Central memory CD8-positive, alpha-beta T cell (primary cell): Measurements from ENCODE around the gene TPX2.
"Not testable (repeated sequence)": the region's sequence is repeated elsewhere in the genome, so short reads cannot be mapped to it uniquely, and the experiment has no call there.

Experiments
- ATAC-seq: fragments of 150-1000 bp; cut with Tn5 transposase; replicated peaks from 2 replicates; pipeline ENCODE4 v1.10.0; 2022; ENCODE audit warnings: mild to moderate bottlenecking, moderate FRiP score, moderate number of reproducible peaks; ENCODE audit not compliant: poor library complexity, severe bottlenecking; ENCODE audit errors: extremely low read depth
- DNase-seq, 2 donors: peaks; one replicate each; pipeline ENCODE4 v3.0.0; 2021; ENCODE audit warnings: low spot score in 2 of 2
- H3K27ac Mint-ChIP-seq: one replicate; pipeline ENCODE4 v1.8.0; 2022; ENCODE audit warnings: low read depth, mild to moderate bottlenecking, moderate library complexity, mixed read lengths
- H3K27me3 Mint-ChIP-seq: one replicate; pipeline ENCODE4 v1.8.0; 2022; ENCODE audit warnings: mixed read lengths
- H3K36me3 Mint-ChIP-seq: one replicate; pipeline ENCODE4 v1.8.0; 2022; ENCODE audit warnings: mild to moderate bottlenecking, moderate library complexity, mixed read lengths; ENCODE audit not compliant: insufficient read depth
- H3K4me1 Mint-ChIP-seq: one replicate; pipeline ENCODE4 v1.8.0; 2022; ENCODE audit warnings: mixed read lengths
- H3K4me3 Mint-ChIP-seq: one replicate; pipeline ENCODE4 v1.8.0; 2022; ENCODE audit warnings: mild to moderate bottlenecking, moderate library complexity, mixed read lengths
- H3K9me3 Mint-ChIP-seq: one replicate; pipeline ENCODE4 v1.8.0; 2022; ENCODE audit warnings: mixed read lengths

TPX2 gene

DNA sequence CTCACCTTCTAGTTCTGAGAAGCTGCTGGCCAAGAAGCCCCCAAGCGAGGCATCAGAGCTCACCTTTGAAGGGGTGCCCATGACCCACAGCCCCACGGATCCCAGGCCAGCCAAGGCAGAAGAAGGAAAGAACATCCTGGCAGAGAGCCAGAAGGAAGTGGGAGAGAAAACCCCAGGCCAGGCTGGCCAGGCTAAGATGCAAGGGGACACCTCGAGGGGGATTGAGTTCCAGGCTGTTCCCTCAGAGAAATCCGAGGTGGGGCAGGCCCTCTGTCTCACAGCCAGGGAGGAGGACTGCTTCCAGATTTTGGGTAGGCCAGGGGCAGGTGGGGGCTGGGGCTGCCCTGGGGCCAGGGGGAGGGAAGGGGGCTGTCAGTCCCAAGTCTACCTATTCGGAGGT lies 82.3 kb downstream of the TPX2 start:
- Mint-ChIP-seq H3K36me3 (peaks cover 1% of the 10 kb centered on the region), H3K27ac (no peak overlapping the region), H3K4me1 (no peaks in the 10 kb centered on the region), H3K27me3 (no peaks in the 10 kb centered on the region), H3K9me3 (no peaks in the 10 kb centered on the region), H3K4me3 (no peak overlapping the region)
- DNase-seq (no peak), ATAC-seq (no peak)

DNA sequence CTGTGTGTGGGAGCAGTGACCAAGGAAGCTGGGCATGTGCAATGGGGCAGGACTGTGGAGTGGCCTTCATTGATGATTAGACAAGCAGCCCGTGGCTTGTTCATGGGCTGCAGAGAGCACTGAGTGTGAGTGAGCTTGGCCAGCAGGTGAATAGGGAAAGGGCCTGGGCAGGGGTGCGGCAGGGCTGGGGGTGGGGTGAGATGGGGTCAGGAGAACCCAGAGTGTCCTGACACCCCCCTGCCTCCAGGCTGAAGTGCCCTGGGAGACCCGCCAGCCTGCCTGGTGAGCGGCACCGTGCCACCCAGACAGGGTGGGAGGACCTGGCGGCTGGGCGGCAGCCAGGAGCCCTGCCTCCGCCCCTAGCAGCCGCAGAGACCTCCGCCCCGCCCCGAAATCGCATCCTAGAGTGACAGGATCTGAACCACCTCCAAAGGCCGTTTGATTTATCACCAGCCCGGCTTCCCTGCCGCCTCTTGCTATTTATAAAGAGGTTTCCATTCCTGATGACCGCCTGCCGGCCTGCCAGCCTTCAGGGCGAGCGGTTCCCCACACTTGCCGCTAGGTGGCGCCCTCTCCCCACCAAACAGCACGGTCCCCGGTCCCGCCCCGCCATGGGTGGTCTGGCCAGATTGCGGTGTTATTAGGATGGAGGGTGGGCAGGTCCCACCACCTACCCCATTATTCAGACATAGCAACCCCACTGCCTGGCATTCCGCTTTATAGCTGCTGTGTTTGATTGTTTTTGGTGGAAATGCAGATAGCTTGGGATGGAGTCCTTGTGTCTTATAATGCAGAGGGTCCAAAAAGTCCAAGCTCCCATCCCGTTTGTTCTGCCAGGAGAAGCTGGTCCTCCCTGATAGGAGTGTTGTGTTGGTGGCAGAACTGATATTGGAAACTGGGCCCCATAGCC lies 83.6 kb downstream of the TPX2 start:
- DNase-seq (peak; percentile 57 to 79), ATAC-seq (peak; percentile 86)
- H3K27me3 Mint-ChIP-seq, result no peaks in the 10 kb centered on the region
- H3K27ac Mint-ChIP-seq, result no peak overlapping the region
- no peak overlapping the region for H3K4me3 Mint-ChIP-seq
- H3K4me1 Mint-ChIP-seq, result no peaks in the 10 kb centered on the region
- H3K9me3 Mint-ChIP-seq, result no peaks in the 10 kb centered on the region
- peaks cover 1% of the 10 kb centered on the region for H3K36me3 Mint-ChIP-seq

DNA sequence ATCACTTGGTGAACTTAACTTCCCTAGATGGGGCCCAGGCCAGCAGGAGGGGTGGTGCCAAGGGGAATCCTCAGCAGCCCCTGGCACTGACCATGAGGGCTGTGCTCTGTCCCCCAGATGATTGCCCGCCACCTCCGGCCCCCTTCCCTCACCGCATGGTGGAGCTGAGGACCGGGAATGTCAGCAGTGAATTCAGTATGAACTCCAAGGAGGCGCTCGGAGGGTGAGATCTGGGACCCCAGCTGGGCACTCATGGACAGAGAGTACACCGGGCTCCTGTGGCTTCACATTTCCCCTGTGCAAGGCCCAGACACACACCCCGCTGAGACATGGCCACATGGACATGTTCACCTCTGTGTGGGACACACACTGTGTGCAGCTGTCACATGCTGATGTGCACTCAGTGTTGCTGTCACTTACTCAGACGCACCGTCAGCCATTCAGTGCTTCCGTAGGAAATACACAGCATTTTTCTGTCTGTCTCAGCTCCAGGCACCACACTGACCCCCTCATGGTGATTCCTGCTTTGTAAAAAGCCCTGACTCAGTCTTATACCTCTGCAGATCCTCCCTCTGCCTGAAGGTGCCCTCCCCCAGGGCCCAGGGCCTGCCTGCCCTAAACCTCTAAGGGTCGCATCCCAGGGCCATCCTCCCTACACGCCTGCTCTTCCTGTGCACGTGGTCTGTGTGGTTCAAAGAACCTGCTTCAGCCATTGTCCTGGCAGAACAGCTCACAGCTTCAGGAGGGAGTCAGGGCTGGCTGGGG lies 84.5 kb downstream of the TPX2 start:
- DNase-seq (no peak), ATAC-seq (no peak)
- Mint-ChIP-seq H3K27ac (peak overlapping the region; percentile 50), H3K9me3 (no peaks in the 10 kb centered on the region), H3K4me1 (no peaks in the 10 kb centered on the region), H3K36me3 (peaks cover 1% of the 10 kb centered on the region), H3K4me3 (no peak overlapping the region), H3K27me3 (no peaks in the 10 kb centered on the region)

DNA sequence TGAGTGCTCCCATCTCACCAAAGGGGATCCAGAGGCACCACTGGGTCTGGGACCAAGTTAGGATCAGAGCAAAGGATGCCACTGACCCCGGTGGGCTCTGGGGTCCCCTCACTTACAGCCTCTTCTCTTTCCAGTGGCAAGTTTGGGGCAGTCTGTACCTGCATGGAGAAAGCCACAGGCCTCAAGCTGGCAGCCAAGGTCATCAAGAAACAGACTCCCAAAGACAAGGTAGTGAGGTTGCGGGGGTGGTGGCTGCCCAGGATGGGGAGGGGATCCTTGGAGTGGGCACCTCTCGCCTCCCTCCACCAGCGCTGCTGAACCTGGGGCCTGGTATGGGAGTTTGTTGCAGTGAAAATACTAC lies 85.0 kb downstream of the TPX2 start:
- Mint-ChIP-seq H3K4me3 (no peak overlapping the region), H3K27me3 (no peaks in the 10 kb centered on the region), H3K9me3 (no peaks in the 10 kb centered on the region), H3K36me3 (peaks cover 1% of the 10 kb centered on the region), H3K27ac (peak overlapping the region; percentile 50), H3K4me1 (no peaks in the 10 kb centered on the region)
- ATAC-seq (no peak), DNase-seq (no peak)

- DNase-seq, result no peak
- Mint-ChIP-seq H3K4me3 (no peak overlapping the region), H3K36me3 (peaks cover 1% of the 10 kb centered on the region), H3K4me1 (no peaks in the 10 kb centered on the region), H3K9me3 (no peaks in the 10 kb centered on the region), H3K27ac (no peak overlapping the region), H3K27me3 (no peaks in the 10 kb centered on the region)
- no peak for ATAC-seq
Observed at GRCh38 chr20:31824554-31825313, 85.6 kb downstream of the TPX2 start.

GRCh38 chr20:31826074-31826473 lies 87.0 kb downstream of the TPX2 start:
- H3K27me3 Mint-ChIP-seq, result no peaks in the 10 kb centered on the region
- H3K4me1 Mint-ChIP-seq, result no peaks in the 10 kb centered on the region
- H3K9me3 Mint-ChIP-seq, result no peaks in the 10 kb centered on the region
- peaks cover 1% of the 10 kb centered on the region for H3K36me3 Mint-ChIP-seq
- H3K4me3 Mint-ChIP-seq, result no peak overlapping the region
- DNase-seq (no peak), ATAC-seq (no peak)
- H3K27ac Mint-ChIP-seq, result no peak overlapping the region

GRCh38 chr20:31827059-31827458 lies 88.0 kb downstream of the TPX2 start:
- no peaks in the 10 kb centered on the region for H3K9me3 Mint-ChIP-seq
- H3K4me3 Mint-ChIP-seq, result no peak overlapping the region
- H3K36me3 Mint-ChIP-seq, result peaks cover 1% of the 10 kb centered on the region
- no peaks in the 10 kb centered on the region for H3K27me3 Mint-ChIP-seq
- DNase-seq (no peak), ATAC-seq (no peak)
- H3K27ac Mint-ChIP-seq, result no peak overlapping the region
- no peaks in the 10 kb centered on the region for H3K4me1 Mint-ChIP-seq

DNA sequence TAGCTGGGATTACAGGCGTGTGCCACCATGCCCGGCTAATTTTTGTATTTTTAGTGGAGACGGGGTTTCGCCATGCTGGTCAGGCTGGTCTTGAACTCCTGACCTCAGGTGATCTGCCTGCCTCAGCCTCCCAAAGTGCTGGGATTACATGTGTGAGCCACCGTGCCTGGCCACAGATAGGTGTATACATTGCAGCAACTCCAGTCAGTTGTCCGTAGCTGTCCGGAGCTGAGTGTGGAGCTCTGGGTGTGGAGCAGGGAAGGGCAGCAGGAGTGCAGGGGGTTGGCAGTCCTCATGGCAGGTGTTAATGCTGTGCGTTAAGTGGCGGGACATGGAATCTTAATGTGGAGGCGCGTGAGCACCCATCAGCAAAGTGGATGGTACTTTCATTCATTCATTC lies 88.9 kb downstream of the TPX2 start:
- H3K4me1 Mint-ChIP-seq, H3K9me3 Mint-ChIP-seq, H3K27ac Mint-ChIP-seq, ATAC-seq, DNase-seq, H3K4me3 Mint-ChIP-seq, H3K27me3 Mint-ChIP-seq, H3K36me3 Mint-ChIP-seq: not testable (repeated sequence)

DNA sequence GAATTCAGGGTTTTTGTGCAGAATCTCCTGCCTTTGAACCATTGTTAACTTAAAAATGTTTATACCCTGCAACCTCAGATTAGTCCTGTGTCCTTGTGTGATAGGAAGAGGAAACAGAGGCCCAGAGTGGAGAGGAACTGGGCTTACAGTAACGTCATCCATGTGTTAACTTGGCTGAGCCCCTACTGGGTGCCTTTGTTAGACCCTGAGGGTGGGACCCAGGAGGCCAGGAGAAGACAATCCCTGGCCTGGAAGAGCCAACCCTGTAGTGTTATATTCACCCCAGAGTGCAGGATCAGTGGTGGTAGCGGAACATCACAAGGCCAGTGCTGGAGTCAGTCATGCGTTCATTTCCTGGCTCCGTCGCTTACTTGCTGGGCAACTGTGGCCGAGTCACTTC lies 90.6 kb downstream of the TPX2 start:
- H3K9me3 Mint-ChIP-seq, result no peaks in the 10 kb centered on the region

GRCh38 chr20:31830406-31830981 lies 91.4 kb downstream of the TPX2 start:
- no peak overlapping the region for H3K4me3 Mint-ChIP-seq
- H3K4me1 Mint-ChIP-seq, result peaks cover 5% of the 10 kb centered on the region
- H3K9me3 Mint-ChIP-seq, result no peaks in the 10 kb centered on the region
- no peak overlapping the region for H3K27ac Mint-ChIP-seq
- no peak for DNase-seq
- H3K36me3 Mint-ChIP-seq, result no peaks in the 10 kb centered on the region
- ATAC-seq, result no peak
- H3K27me3 Mint-ChIP-seq, result no peaks in the 10 kb centered on the region

More for the DNA sequence above, 90.6 kb downstream of the TPX2 start:
- H3K4me1 Mint-ChIP-seq, result peaks cover 5% of the 10 kb centered on the region
- no peak overlapping the region for H3K27ac Mint-ChIP-seq
- ATAC-seq (no peak), DNase-seq (no peak)
- no peaks in the 10 kb centered on the region for H3K27me3 Mint-ChIP-seq
- H3K4me3 Mint-ChIP-seq, result no peak overlapping the region
- no peaks in the 10 kb centered on the region for H3K36me3 Mint-ChIP-seq

DNA sequence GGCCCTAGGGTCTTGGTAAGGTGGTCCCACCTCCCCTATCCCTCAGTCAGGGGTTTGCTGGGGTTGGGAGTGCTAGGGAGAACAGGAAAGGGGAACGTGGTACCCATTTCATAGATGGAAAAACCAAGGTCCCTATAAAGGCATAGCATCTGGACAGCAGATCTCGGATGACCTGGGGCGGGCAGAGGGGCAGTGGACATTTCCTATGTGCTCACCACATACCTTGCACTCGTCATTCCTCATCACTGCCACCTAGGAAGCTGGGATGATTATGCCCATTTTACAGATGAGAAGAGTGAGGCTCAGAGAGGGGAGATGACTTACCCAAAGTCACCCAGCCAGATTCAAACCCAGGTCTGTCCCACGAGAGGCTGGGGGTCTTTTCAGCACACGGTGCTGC lies 92.1 kb downstream of the TPX2 start:
- Mint-ChIP-seq H3K27ac (no peak overlapping the region), H3K4me3 (no peak overlapping the region), H3K27me3 (no peaks in the 10 kb centered on the region), H3K36me3 (no peaks in the 10 kb centered on the region), H3K9me3 (no peaks in the 10 kb centered on the region), H3K4me1 (peaks cover 9% of the 10 kb centered on the region)
- no peak for ATAC-seq
- no peak for DNase-seq

- Mint-ChIP-seq H3K9me3 (no peaks in the 10 kb centered on the region), H3K27ac (no peak overlapping the region), H3K4me1 (peaks cover 9% of the 10 kb centered on the region), H3K4me3 (no peak overlapping the region), H3K36me3 (no peaks in the 10 kb centered on the region), H3K27me3 (no peaks in the 10 kb centered on the region)
- ATAC-seq (no peak), DNase-seq (no peak)
Observed at GRCh38 chr20:31831771-31832306, 92.7 kb downstream of the TPX2 start.
